ENCODE measurements around the gene GPR15. TPM values are rescaled to one million over a fixed set of nuclear protein-coding genes. Genes with fewer than 3 reads are reported as not detected.

GPR15 gene
- total RNA-seq, 4 donors from 2014 or later, result not detected

GRCh38 chr3:98522544-98523281, 9.1 kb upstream of the GPR15 start, which contains the start of gene CLDND1:
TSS of gene CLDND1 (minus strand) at chr3:98522902. CDS start at chr3:98521424, 1,478 bp downstream.
- no peaks in the 10 kb centered on the region for H3K9me3 ChIP-seq
- TF ChIP-seq EP300 (IDR thresholded peaks at IDR 0.05), result no peak
- peak in 1 of 2 donors; percentile 79 for TF ChIP-seq POLR2A (IDR thresholded peaks at IDR 0.05)
- TF ChIP-seq POLR2AphosphoS5 (IDR thresholded peaks at IDR 0.05), result no peak
- no peak for TF ChIP-seq CTCF (IDR thresholded peaks at IDR 0.05)
- peak; percentile 97 to 98 for DNase-seq (ENCODE audit: low spot score in 2 of 2)
- H3K27ac ChIP-seq, result peak within 1 kb of the TSS; percentile 97
- H3K4me3 ChIP-seq, result peak within 1 kb of the TSS; percentile 83
- peaks cover 26% of the 10 kb centered on the region for H3K4me1 ChIP-seq
- H3K27me3 ChIP-seq, result no peaks in the 10 kb centered on the region
- 0% methylated on average over 31 of the region's 63 CpGs for WGBS
- H3K36me3 ChIP-seq, result peaks cover 7% of the 10 kb centered on the region

- TF ChIP-seq POLR2AphosphoS5 (IDR thresholded peaks at IDR 0.05), result no peak
- TF ChIP-seq POLR2A (IDR thresholded peaks at IDR 0.05), result no peak
- no peak for TF ChIP-seq EP300 (IDR thresholded peaks at IDR 0.05)
- no peak for TF ChIP-seq CTCF (IDR thresholded peaks at IDR 0.05)
- Histone ChIP-seq H3K27ac (no peak overlapping the region), H3K36me3 (no peaks in the 10 kb centered on the region), H3K27me3 (no peaks in the 10 kb centered on the region), H3K9me3 (no peaks in the 10 kb centered on the region), H3K4me1 (peaks cover 18% of the 10 kb centered on the region), H3K4me3 (no peak overlapping the region)
- WGBS, result 86% methylated on average over 6 of the region's 6 CpGs
- DNase-seq (ENCODE audit: low spot score in 2 of 2), result no peak
Observed at GRCh38 chr3:98525494-98525893, 6.3 kb upstream of the GPR15 start.

GRCh38 chr3:98528474-98529346, 3.1 kb upstream of the GPR15 start:
- Histone ChIP-seq H3K27me3 (peaks cover 4% of the 10 kb centered on the region), H3K4me3 (no peak overlapping the region), H3K9me3 (no peaks in the 10 kb centered on the region), H3K36me3 (no peaks in the 10 kb centered on the region), H3K27ac (no peak overlapping the region), H3K4me1 (no peaks in the 10 kb centered on the region)
- 61% methylated on average over 4 of the region's 4 CpGs for WGBS
- no peak for DNase-seq (ENCODE audit: low spot score in 2 of 2)
- TF ChIP-seq POLR2A (IDR thresholded peaks at IDR 0.05) (no peak), CTCF (IDR thresholded peaks at IDR 0.05) (no peak), EP300 (IDR thresholded peaks at IDR 0.05) (no peak), POLR2AphosphoS5 (IDR thresholded peaks at IDR 0.05) (no peak)

GRCh38 chr3:98529856-98530459, 1.8 kb upstream of the GPR15 start:
- Histone ChIP-seq H3K4me3 (no peak overlapping the region), H3K36me3 (no peaks in the 10 kb centered on the region), H3K27me3 (peaks cover 4% of the 10 kb centered on the region), H3K9me3 (no peaks in the 10 kb centered on the region), H3K4me1 (no peaks in the 10 kb centered on the region), H3K27ac (no peak overlapping the region)
- DNase-seq (ENCODE audit: low spot score in 2 of 2), result no peak
- WGBS, result 85% methylated on average over 8 of the region's 8 CpGs
- TF ChIP-seq POLR2A (IDR thresholded peaks at IDR 0.05) (no peak), POLR2AphosphoS5 (IDR thresholded peaks at IDR 0.05) (no peak), CTCF (IDR thresholded peaks at IDR 0.05) (no peak), EP300 (IDR thresholded peaks at IDR 0.05) (no peak)
